Upper lobe of right lung (tissue), 1 donor: ENCODE results near the gene ATP6V1G2. TPM values are rescaled to one million over a fixed set of nuclear protein-coding genes. Genes with fewer than 3 reads are reported as not detected.

Experiments used
- ATAC-seq: fragments of 200-7000 bp; cut with Tn5 transposase; one replicate; pipeline ENCODE4 v1.9.1; 2020; ENCODE audit warnings: mild to moderate bottlenecking, moderate library complexity
- DNase-seq: peaks from one replicate; pipeline ENCODE4 v3.0.0-alpha.2; 2020
- H3K27ac ChIP-seq: fragments of 200-600 bp; one replicate; pipeline ENCODE4 v1.8.0; 2022
- H3K27me3 ChIP-seq: fragments of 200-600 bp; one replicate; pipeline ENCODE4 v1.8.0; 2022; ENCODE audit warnings: mild to moderate bottlenecking
- H3K36me3 ChIP-seq: fragments of 200-600 bp; one replicate; pipeline ENCODE4 v1.8.0; 2022
- H3K4me1 ChIP-seq: fragments of 200-600 bp; one replicate; pipeline ENCODE4 v1.8.0; 2022
- H3K4me3 ChIP-seq: fragments of 200-600 bp; one replicate; pipeline ENCODE4 v1.8.0; 2022; ENCODE audit warnings: mild to moderate bottlenecking
- H3K9me3 ChIP-seq: fragments of 200-600 bp; one replicate; pipeline ENCODE4 v1.8.0; 2022
- intact Hi-C: fragments of 100-400 bp; cut with DNase I; formaldehyde crosslinking; loops from one replicate; pipeline ENCODE4 v1.11.0; 2022
- total RNA-seq: library from RNA; stranded (reverse); fragmentation: NEBNext Ultra II Directional; extraction: Animal tissue kit (Norgen Biotek cat#: 25700); gene quantifications from one replicate; pipeline ENCODE4 v1.2.1, GENCODE V29; 2021
- TF ChIP-seq, protein P1 (sequence below): fragments of 200-600 bp; IDR thresholded peaks from one replicate; pipeline ENCODE4 v1.8.0; 2022; ENCODE audit warnings: antibody characterized with exemption
- donor health status: DM: no; HTN: yes; CAD: no; lungs with severe emphysema.

The ATP6V1G2 gene
- total RNA-seq, 1 donor from 2014 or later: 0.75 TPM

DNA sequence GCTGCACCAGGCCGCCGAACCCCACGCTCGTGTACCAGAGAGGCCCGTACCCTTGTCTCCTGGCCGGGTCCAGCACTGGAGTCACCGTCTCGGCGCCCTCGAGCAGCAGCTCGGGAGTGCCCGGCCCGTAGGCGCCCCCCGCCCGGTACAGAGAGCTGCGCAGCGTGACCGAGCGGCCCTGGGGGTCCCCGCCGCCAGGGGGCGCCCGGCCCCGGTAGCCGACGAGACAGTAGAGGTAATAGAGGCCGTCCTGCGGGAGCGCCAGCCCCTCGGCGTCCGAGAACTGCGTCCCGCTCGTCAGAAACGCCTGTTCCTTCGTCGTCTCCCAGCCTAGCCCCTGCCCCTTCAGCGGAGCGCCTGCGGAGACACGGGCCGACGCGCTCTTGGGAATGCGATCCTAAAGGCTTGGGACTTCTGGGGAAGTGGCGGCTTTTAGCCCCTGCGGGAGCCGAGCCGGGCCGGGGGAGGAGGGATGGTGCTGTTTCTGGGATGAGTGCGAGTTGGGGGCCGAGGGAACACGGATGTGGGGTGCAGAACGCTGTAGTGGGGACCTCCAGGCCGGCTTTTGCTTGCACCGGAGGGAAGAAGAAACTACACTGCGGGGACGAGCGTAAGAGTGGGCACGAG, 34.5 kb upstream of the ATP6V1G2 start:
- no peaks in the 10 kb centered on the region for H3K36me3 ChIP-seq
- intact Hi-C loops: no loop called here
- TF ChIP-seq, protein P1, sequence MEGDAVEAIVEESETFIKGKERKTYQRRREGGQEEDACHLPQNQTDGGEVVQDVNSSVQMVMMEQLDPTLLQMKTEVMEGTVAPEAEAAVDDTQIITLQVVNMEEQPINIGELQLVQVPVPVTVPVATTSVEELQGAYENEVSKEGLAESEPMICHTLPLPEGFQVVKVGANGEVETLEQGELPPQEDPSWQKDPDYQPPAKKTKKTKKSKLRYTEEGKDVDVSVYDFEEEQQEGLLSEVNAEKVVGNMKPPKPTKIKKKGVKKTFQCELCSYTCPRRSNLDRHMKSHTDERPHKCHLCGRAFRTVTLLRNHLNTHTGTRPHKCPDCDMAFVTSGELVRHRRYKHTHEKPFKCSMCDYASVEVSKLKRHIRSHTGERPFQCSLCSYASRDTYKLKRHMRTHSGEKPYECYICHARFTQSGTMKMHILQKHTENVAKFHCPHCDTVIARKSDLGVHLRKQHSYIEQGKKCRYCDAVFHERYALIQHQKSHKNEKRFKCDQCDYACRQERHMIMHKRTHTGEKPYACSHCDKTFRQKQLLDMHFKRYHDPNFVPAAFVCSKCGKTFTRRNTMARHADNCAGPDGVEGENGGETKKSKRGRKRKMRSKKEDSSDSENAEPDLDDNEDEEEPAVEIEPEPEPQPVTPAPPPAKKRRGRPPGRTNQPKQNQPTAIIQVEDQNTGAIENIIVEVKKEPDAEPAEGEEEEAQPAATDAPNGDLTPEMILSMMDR: peak; percentile 99
- ATAC-seq (peak; percentile 97), DNase-seq (peak; percentile 94)
- H3K27ac ChIP-seq: peak overlapping the region; percentile 84
- H3K27me3 ChIP-seq: no peaks in the 10 kb centered on the region
- peaks cover 12% of the 10 kb centered on the region for H3K4me1 ChIP-seq
- H3K4me3 ChIP-seq: peak overlapping the region; percentile 73
- no peaks in the 10 kb centered on the region for H3K9me3 ChIP-seq

DNA sequence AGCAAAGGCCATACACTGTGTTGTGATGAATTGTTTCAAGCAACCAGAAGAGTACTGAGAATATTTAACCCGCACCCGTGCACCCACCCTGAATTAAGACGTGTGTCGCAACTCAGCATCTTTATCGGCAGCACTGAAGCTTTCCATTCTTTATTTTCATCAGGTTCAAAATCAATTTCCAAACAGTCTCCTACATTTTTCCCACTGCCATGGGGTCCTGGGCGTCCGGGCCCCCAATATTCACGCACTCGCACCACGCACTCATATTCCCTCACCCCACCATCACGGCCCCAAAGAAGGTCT, 34.0 kb upstream of the ATP6V1G2 start:
- Histone ChIP-seq H3K4me1 (peaks cover 7% of the 10 kb centered on the region), H3K4me3 (peak overlapping the region; percentile 73), H3K9me3 (no peaks in the 10 kb centered on the region), H3K27ac (peak overlapping the region; percentile 84), H3K36me3 (no peaks in the 10 kb centered on the region), H3K27me3 (no peaks in the 10 kb centered on the region)
- no peak for DNase-seq
- ATAC-seq: no peak
- intact Hi-C loops: no loop called here
- TF ChIP-seq, protein P1: no peak

DNA sequence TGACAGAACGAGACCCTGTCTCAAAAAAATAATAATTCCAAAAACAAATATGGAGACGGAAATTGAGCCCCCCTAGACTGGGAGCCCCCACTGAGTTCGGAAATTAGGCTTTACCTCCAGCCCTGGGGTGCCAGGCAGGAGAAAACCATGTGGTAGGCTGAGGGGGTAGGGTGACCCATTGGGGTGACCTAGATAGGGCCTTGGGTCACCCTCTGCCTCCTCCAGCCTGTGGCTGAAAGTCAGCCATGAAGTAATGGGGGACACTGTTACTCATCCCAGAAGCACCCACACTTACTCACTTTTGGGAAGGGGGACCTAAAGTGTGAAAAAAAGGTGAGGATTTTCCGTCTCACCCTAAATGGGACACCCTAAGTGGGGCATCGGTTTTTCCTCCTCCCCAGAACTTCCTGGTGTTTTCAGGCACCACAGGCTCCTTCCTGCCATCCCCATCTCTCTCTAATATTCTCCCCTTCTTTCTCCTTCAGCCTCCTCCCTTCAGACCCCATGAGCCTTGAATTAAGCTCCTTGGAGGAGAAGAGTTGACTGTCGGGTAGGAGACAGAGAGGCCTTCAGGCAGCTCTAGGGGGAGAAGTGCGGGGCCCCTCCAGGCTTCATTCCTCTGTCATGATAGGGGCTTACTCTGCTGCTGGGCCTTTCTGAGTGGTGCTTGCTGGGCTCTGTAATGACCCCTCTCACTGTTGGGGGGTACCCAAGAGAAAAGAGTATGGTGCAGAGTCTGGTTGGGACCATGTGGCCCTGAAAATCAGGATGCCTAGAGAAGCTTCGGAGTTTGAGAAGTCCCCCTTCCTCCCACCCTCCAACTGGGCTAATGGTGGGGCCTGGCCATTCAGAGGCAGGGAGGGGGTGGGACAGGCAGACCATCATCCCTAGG, 33.4 kb upstream of the ATP6V1G2 start:
- Histone ChIP-seq H3K27me3 (no peaks in the 10 kb centered on the region), H3K9me3 (no peaks in the 10 kb centered on the region), H3K4me1 (peaks cover 7% of the 10 kb centered on the region), H3K4me3 (peak overlapping the region; percentile 73), H3K36me3 (no peaks in the 10 kb centered on the region), H3K27ac (peak overlapping the region; percentile 17)
- intact Hi-C loops: no loop called here
- no peak for ATAC-seq
- TF ChIP-seq, protein P1: no peak
- DNase-seq: no peak

DNA sequence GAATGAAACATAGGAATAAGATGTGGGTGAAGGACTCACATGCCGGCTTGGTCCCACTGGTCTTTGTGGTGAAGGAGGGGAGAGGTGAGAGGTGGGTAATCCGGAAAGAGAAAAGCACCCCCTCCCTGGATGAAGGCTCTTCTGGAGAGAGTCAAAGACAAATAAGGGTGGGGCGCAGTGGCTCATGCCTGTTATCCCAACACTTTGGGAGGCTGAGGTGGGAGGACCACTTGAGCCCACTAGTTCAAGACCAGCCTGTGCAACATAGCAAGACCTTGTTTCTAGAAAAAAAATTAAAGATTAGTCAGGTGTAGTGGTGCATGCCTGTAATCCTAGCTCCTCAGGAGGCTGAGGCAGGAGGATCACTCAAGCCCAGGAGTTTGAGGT, 32.7 kb upstream of the ATP6V1G2 start:
- ATAC-seq (no peak), DNase-seq (no peak)
- H3K27ac ChIP-seq: no peak overlapping the region
- H3K9me3 ChIP-seq: no peaks in the 10 kb centered on the region
- H3K4me1 ChIP-seq: peaks cover 7% of the 10 kb centered on the region
- no peaks in the 10 kb centered on the region for H3K36me3 ChIP-seq
- H3K27me3 ChIP-seq: no peaks in the 10 kb centered on the region
- TF ChIP-seq, protein P1: no peak
- intact Hi-C loops: no loop called here
- no peak overlapping the region for H3K4me3 ChIP-seq

DNA sequence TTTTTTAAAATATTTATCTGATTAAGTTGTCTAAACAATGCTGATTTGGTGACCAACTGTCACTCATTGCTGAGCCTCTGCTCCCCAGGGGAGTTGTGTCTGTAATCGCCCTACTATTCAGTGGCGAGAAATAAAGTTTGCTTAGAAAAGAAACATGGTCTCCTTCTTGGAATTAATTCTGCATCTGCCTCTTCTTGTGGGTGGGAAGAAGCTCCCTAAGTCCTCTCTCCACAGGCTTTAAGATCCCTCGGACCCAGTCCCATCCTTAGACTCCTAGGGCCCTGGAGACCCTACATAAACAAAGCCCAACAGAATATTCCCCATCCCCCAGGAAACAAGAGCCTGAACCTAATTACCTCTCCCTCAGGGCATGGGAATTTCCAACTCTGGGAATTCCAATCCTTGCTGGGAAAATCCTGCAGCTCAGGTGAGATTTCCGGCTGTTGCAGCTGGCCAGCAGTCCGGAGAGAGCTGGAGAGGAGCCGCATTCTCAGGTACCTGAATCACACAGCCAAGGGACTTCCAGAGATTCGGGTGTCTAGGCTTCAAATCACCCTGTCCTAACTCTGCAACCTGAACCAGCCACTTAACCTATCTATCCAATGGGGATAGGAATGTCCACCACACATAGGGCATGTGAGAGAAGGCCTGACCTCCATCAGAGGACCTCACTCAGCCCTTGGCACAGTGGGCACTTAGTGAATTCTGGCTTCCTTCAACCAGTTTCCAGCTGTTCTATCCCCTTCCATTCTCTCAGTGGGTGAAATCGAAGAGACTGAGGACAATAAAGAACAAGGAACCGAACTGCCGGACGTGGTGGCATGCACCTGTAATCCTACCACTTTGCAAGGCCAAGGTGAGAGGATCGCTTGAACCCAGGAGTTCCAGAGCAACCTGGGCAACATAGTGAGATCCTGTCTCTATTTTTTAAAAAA, 32.0 kb upstream of the ATP6V1G2 start:
- H3K27me3 ChIP-seq: no peaks in the 10 kb centered on the region
- H3K4me3 ChIP-seq: no peak overlapping the region
- H3K4me1 ChIP-seq: peaks cover 7% of the 10 kb centered on the region
- no peaks in the 10 kb centered on the region for H3K36me3 ChIP-seq
- H3K27ac ChIP-seq: no peak overlapping the region
- TF ChIP-seq, protein P1: no peak
- DNase-seq: no peak
- no peaks in the 10 kb centered on the region for H3K9me3 ChIP-seq
- ATAC-seq: no peak
- intact Hi-C loops: no loop called here
